ENCODE measurements around the gene RUNX2. TPM values are rescaled to one million over a fixed set of nuclear protein-coding genes. Genes with fewer than 3 reads are reported as not detected.
"Not testable (repeated sequence)": the region's sequence is repeated elsewhere in the genome, so short reads cannot be mapped to it uniquely, and the experiment has no call there.

Gene RUNX2
- total and polyA plus RNA-seq, 8 donors, result 2.5 to 5.9 (median 3.0) TPM

- Histone ChIP-seq H3K27ac (no peak overlapping the region), H3K4me3 (no peak overlapping the region), H3K4me1 (no peaks in the 10 kb centered on the region), H3K27me3 (no peaks in the 10 kb centered on the region), H3K36me3 (no peaks in the 10 kb centered on the region), H3K9me3 (no peaks in the 10 kb centered on the region)
- intact Hi-C loops (cut with DNase I), result no loop called here
- no peak for ATAC-seq
- DNase-seq, result no peak
- TF ChIP-seq, protein P1, sequence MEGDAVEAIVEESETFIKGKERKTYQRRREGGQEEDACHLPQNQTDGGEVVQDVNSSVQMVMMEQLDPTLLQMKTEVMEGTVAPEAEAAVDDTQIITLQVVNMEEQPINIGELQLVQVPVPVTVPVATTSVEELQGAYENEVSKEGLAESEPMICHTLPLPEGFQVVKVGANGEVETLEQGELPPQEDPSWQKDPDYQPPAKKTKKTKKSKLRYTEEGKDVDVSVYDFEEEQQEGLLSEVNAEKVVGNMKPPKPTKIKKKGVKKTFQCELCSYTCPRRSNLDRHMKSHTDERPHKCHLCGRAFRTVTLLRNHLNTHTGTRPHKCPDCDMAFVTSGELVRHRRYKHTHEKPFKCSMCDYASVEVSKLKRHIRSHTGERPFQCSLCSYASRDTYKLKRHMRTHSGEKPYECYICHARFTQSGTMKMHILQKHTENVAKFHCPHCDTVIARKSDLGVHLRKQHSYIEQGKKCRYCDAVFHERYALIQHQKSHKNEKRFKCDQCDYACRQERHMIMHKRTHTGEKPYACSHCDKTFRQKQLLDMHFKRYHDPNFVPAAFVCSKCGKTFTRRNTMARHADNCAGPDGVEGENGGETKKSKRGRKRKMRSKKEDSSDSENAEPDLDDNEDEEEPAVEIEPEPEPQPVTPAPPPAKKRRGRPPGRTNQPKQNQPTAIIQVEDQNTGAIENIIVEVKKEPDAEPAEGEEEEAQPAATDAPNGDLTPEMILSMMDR (IDR thresholded peaks at IDR 0.05), result no peak
These were observed 136.6 kb downstream of the RUNX2 start for GRCh38 chr6:45464685-45465084.

DNA sequence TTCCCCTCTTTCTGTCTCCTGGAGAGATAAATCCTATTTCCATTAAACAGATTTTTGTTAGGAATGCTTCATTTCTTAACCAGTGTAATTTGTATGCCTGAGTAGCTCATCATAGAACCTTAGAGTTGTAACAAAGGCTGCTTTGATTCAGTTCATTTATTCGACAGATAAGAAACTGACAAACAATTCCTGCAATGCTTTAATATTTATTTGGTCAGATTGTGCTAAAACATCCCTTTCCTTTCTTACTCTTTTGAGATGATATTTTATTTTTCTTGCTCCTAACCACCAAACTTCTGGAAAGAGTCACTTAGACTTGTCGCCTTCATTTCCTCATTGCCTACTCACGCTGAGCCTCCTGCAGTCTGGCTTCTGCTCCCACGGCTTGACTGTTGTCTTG lies 138.6 kb downstream of the RUNX2 start:
- no peak for DNase-seq
- Histone ChIP-seq H3K27me3 (no peaks in the 10 kb centered on the region), H3K4me3 (no peak overlapping the region), H3K4me1 (no peaks in the 10 kb centered on the region), H3K36me3 (no peaks in the 10 kb centered on the region), H3K27ac (no peak overlapping the region), H3K9me3 (no peaks in the 10 kb centered on the region)
- intact Hi-C loops (cut with DNase I), result no loop called here
- TF ChIP-seq, protein P1 (IDR thresholded peaks at IDR 0.05), result no peak
- no peak for ATAC-seq

DNA sequence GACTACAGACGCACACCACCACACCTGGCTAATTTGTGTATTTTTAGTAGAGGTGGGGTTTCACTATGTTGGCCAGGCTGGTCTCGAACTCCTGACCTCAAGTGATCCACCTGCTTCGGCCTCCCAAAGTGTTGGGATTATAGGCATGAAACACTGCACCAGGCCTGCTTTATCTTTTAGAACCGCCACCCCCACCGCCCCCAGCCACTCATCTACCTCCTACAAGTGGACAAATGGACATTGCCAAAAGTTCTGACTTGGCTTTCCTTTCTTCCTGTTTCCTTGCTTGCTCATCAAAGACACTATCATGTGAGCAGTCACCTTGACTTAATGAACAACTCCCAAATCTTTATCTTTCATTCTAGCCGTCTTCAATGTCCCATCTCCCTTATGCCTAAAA lies 139.3 kb downstream of the RUNX2 start:
- H3K4me3 ChIP-seq; ATAC-seq; DNase-seq; H3K27ac ChIP-seq; H3K9me3 ChIP-seq; H3K36me3 ChIP-seq; H3K27me3 ChIP-seq; intact Hi-C loops (cut with DNase I); H3K4me1 ChIP-seq: not testable (repeated sequence)

DNA sequence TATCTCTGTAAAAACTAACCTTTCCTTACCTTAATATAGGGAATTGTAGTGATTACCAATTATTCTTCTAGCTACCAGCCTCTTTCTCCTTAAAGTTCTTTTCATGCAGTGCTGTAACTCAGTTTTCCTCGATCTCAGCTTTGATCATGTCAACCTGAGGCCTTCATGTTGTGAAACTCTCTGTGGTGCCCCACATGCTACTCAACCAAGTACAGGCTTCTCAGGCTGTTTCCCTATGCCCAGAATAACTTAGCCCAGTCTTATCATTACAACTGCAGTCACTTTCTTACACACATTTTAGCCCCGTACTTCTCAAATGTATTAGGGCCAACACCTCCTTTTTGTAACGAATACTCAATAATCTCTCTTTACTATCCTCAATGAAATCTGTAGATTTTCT lies 139.7 kb downstream of the RUNX2 start:
- H3K4me1 ChIP-seq, result no peaks in the 10 kb centered on the region
- H3K36me3 ChIP-seq, result no peaks in the 10 kb centered on the region
- H3K27ac ChIP-seq, result no peak overlapping the region
- no peak overlapping the region for H3K4me3 ChIP-seq
- ATAC-seq (no peak), DNase-seq (no peak)
- TF ChIP-seq, protein P1 (IDR thresholded peaks at IDR 0.05), result no peak
- H3K9me3 ChIP-seq, result no peaks in the 10 kb centered on the region
- H3K27me3 ChIP-seq, result no peaks in the 10 kb centered on the region
- intact Hi-C loops (cut with DNase I), result no loop called here

DNA sequence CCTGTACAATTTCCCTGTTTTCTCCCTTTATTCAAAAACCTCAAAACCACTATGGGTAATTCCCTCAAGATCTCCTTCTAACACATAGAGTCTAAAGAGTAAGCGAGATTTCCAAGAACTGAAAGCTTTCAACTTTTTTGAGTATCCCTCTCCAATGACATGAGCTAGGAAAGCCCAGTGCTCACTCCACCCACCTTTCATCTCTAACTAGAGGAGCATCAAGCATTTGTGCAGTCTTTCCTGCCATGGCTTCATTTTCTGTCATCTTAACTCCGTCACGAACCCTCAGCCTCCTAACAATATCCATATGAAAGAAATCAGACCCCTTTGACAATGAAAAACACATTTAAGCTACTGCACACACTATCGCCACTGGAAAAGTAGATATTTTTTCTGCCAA lies 141.5 kb downstream of the RUNX2 start:
- Histone ChIP-seq H3K36me3 (no peaks in the 10 kb centered on the region), H3K9me3 (no peaks in the 10 kb centered on the region), H3K4me1 (peaks cover 0 to 6% of the 10 kb centered on the region in 2 donors), H3K4me3 (no peak overlapping the region), H3K27me3 (no peaks in the 10 kb centered on the region), H3K27ac (no peak overlapping the region)
- DNase-seq (no peak), ATAC-seq (no peak)
- TF ChIP-seq, protein P1 (IDR thresholded peaks at IDR 0.05), result no peak
- intact Hi-C loops (cut with DNase I), result no loop called here

GRCh38 chr6:45470131-45470738 lies 142.1 kb downstream of the RUNX2 start:
- Histone ChIP-seq H3K27me3 (no peaks in the 10 kb centered on the region), H3K36me3 (no peaks in the 10 kb centered on the region), H3K9me3 (no peaks in the 10 kb centered on the region), H3K27ac (no peak overlapping the region), H3K4me3 (no peak overlapping the region), H3K4me1 (peaks cover 0 to 6% of the 10 kb centered on the region in 2 donors)
- TF ChIP-seq, protein P1 (IDR thresholded peaks at IDR 0.05), result no peak
- no peak for ATAC-seq
- intact Hi-C loops (cut with DNase I), result no loop called here
- DNase-seq, result no peak
